RWPE1 (cell line): ENCODE data around the gene RCBTB2.
"Not testable (repeated sequence)": the region's sequence is repeated elsewhere in the genome, so short reads cannot be mapped to it uniquely, and the experiment has no call there.

ENCODE experiments used
- CTCF ChIA-PET: fragments of 350-600 bp; sonication (Branson Sonifier 250); formaldehyde crosslinking; extraction: SDS; loops from one replicate; lab custom pipeline; 2021; lab: Yijun Ruan, JAX
- POLR2A ChIA-PET: fragments of 400-600 bp; formaldehyde crosslinking; extraction: SDS; loops from one replicate; lab custom pipeline; 2020; ENCODE audit warnings: antibody characterized with exemption; ENCODE audit not compliant: low non-redundant PET; lab: Yijun Ruan, JAX
- DNase-seq: peaks from one replicate; pipeline ENCODE4 v3.0.0; 2012; ENCODE audit warnings: low spot score
- H3K27ac ChIP-seq: fragments of 450-650 bp; 2 replicates; pipeline ENCODE4 v1.5.1; 2017
- CTCF ChIP-seq: fragments of 450-650 bp; conservative IDR thresholded peaks from 2 replicates; pipeline ENCODE4 v1.5.1; 2017; ENCODE audit warnings: low read depth, mild to moderate bottlenecking

RCBTB2 gene

GRCh38 chr13:48532506-48533499 is at the start of gene RCBTB2:
Gene RCBTB2 (minus strand): TSS chr13:48533080. CDS start chr13:48521939, 11,141 bp downstream.
- TF ChIP-seq CTCF, result no peak
- H3K27ac ChIP-seq, result peak within 1 kb of the TSS; percentile 91
- DNase-seq, result peak; percentile 99
- CTCF ChIA-PET, result interaction anchor here (0.7 kb wide), 1 partner anchor 16 kb away, joined by 3 read pairs; no protein-coding TSS in a partner anchor
- POLR2A ChIA-PET, result interaction anchor here (0.7 to 1.0 kb wide), 2 partner anchors 15 to 32 kb away, joined by 3 read pairs; no protein-coding TSS in a partner anchor

- TF ChIP-seq CTCF, result no peak
- ChIA-PET CTCF (interaction anchor here (0.6 kb wide), 2 partner anchors 9 to 40 kb away, joined by 3 to 4 read pairs; no protein-coding TSS in a partner anchor), POLR2A (no interaction called here)
- H3K27ac ChIP-seq, result no peak overlapping the region
- DNase-seq, result no peak
Measured at GRCh38 chr13:48582084-48582483, 49.2 kb upstream of the RCBTB2 start.

DNA sequence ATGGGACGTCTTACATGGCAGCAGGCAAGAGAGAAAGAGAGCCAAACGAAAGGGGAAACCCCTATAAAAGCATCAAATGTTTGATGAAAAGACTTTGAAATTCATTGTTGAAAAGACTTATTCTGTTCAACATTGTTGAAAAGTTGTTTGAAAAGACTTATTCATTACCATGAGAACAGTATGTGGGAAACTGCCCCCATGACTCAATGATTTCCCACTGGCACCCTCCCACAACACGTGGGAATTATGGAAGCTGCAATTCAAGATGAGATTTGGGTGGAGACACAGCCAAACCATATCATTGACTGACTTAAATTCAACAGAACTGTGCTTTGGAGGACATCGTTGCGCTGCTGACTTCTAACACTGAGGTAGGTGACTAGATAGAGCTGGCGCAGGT is 48.0 kb upstream of the RCBTB2 start:
- no peak for TF ChIP-seq CTCF
- CTCF ChIA-PET, result interaction anchor here (0.6 to 1.3 kb wide), 11 partner anchors 62 to 454 kb away, joined by 3 to 12 read pairs (median 3); no protein-coding TSS in a partner anchor
- H3K27ac ChIP-seq, result no peak overlapping the region
- DNase-seq, result no peak
- POLR2A ChIA-PET, result no interaction called here

DNA sequence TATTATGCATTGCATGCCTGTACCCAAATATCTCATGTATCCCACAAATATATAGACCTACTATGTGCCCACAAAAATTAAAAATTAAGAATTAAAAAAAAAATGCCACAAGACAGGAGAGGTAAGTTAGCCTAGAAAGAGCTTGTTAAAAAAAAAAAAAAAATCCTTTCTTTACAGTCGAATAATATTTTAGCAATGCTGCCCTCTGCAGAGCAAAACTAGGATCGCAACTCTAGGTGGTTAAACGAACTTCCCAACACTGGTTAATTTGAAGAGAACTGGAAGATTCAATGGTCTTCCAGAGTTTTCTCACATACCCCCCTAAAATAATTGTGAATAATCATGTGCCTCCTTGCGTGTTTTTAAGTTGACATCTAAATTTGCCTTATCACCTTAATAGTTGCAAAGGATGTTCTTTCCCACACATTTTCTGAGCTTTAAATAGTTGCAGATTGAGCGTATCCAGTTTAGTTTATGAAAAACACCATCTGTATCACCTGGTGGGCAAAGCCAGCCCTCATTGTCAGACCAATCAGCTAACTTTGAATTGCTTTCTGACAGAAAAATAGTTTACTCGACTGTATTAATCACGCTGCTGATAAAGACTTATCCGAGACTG is 47.4 kb upstream of the RCBTB2 start:
- POLR2A ChIA-PET, result interaction anchor here (1.0 kb wide), 1 partner anchor 345 kb away, joined by 3 read pairs; no protein-coding TSS in a partner anchor
- DNase-seq, result peak; percentile 47
- no peak overlapping the region for H3K27ac ChIP-seq

GRCh38 chr13:48579919-48580180 is 47.0 kb upstream of the RCBTB2 start:
- ChIA-PET CTCF (interaction anchor here (0.6 to 1.6 kb wide), 15 partner anchors 33 to 541 kb away, joined by 3 to 11 read pairs (median 3); no protein-coding TSS in a partner anchor), POLR2A (interaction anchor here (1.0 kb wide), 1 partner anchor 344 kb away, joined by 3 read pairs; no protein-coding TSS in a partner anchor)
- not testable (repeated sequence) for DNase-seq
- H3K27ac ChIP-seq, result peak overlapping the region; percentile 85; the same call in 1 of the 2 replicates

More for the DNA sequence above, 47.4 kb upstream of the RCBTB2 start:
- CTCF ChIA-PET, result interaction anchor here (0.6 to 1.6 kb wide), 21 partner anchors 33 to 542 kb away, joined by 3 to 12 read pairs (median 4); no protein-coding TSS in a partner anchor
- peak; percentile 78 for TF ChIP-seq CTCF

GRCh38 chr13:48579165-48579918 is 46.5 kb upstream of the RCBTB2 start:
- peak; percentile 15 for DNase-seq
- TF ChIP-seq CTCF, result no peak
- POLR2A ChIA-PET, result interaction anchor here (1.0 kb wide), 1 partner anchor 344 kb away, joined by 3 read pairs; no protein-coding TSS in a partner anchor
- peak overlapping the region; percentile 85 for H3K27ac ChIP-seq
- CTCF ChIA-PET, result interaction anchor here (0.6 to 1.6 kb wide), 16 partner anchors 32 to 1437 kb away, joined by 3 to 11 read pairs (median 3); no protein-coding TSS in a partner anchor
